Right ventricle myocardium superior (tissue), 1 donor: ENCODE data around the gene GMEB2. TPM values are rescaled to one million over a fixed set of nuclear protein-coding genes. Genes with fewer than 3 reads are reported as not detected.
A peak's percentile ranks its signal among the peaks of the same experiment; 100 is the strongest.

Experiments used
- ATAC-seq: fragments of 200-7000 bp; cut with Tn5 transposase; one replicate; pipeline ENCODE4 v1.9.1; 2020; ENCODE audit warnings: mild to moderate bottlenecking; ENCODE audit not compliant: poor library complexity
- DNase-seq: peaks from one replicate; pipeline ENCODE4 v3.0.0-alpha.2; 2020
- intact Hi-C: fragments of 100-400 bp; cut with DNase I; formaldehyde crosslinking; loops from one replicate; pipeline ENCODE4 v1.11.2; 2022
- total RNA-seq: library from RNA; stranded (reverse); fragmentation: NEBNext Ultra II Directional; extraction: Animal tissue kit (Norgen Biotek cat#: 25700); gene quantifications from one replicate; pipeline ENCODE4 v1.2.1, GENCODE V29; 2021
- donor health status: DM: no; HTN: yes; CAD: no; lungs with severe emphysema.

Gene GMEB2
- total RNA-seq, 1 donor from 2014 or later = 5.5 TPM

- DNase-seq = no peak
- intact Hi-C loops = no loop called here
- ATAC-seq = no peak
These were observed 57.6 kb downstream of the GMEB2 start for GRCh38 chr20:63568986-63569949.

GRCh38 chr20:63568170-63568981, 58.5 kb downstream of the GMEB2 start:
- DNase-seq (no peak), ATAC-seq (no peak)
- intact Hi-C loops = no loop called here

- intact Hi-C loops = no loop called here
- DNase-seq (peak; percentile 83), ATAC-seq (peak; percentile 47)
These were observed 59.3 kb downstream of the GMEB2 start for GRCh38 chr20:63567386-63568169.

GRCh38 chr20:63567136-63567385, 59.8 kb downstream of the GMEB2 start:
- intact Hi-C loops = no loop called here
- peak; percentile 15 for ATAC-seq

GRCh38 chr20:63566395-63567135, 60.3 kb downstream of the GMEB2 start:
- intact Hi-C loops = no loop called here
- DNase-seq (no peak), ATAC-seq (no peak)

More at GRCh38 chr20:63567136-63567385, 59.8 kb downstream of the GMEB2 start:
- no peak for DNase-seq

- DNase-seq (no peak), ATAC-seq (no peak)
- intact Hi-C loops = no loop called here
These were observed 61.1 kb downstream of the GMEB2 start for GRCh38 chr20:63565699-63566335.

GRCh38 chr20:63565021-63565698, 61.7 kb downstream of the GMEB2 start:
- DNase-seq (no peak), ATAC-seq (no peak)
- intact Hi-C loops = no loop called here

- ATAC-seq (no peak), DNase-seq (no peak)
- intact Hi-C loops = no loop called here
These were observed 62.7 kb downstream of the GMEB2 start for GRCh38 chr20:63564036-63564810.

GRCh38 chr20:63563225-63563935, 63.5 kb downstream of the GMEB2 start:
- DNase-seq = no peak
- ATAC-seq = no peak
- intact Hi-C loops = no loop called here

- ATAC-seq (no peak), DNase-seq (no peak)
- intact Hi-C loops = no loop called here
These were observed 64.3 kb downstream of the GMEB2 start for GRCh38 chr20:63562461-63563224.

GRCh38 chr20:63561624-63562396, 65.1 kb downstream of the GMEB2 start:
- ATAC-seq = no peak
- intact Hi-C loops = no loop called here
- DNase-seq = no peak

- DNase-seq (no peak), ATAC-seq (no peak)
- intact Hi-C loops = no loop called here
These were observed 65.9 kb downstream of the GMEB2 start for GRCh38 chr20:63560856-63561609.

- ATAC-seq = no peak
- DNase-seq = no peak
- intact Hi-C loops = no loop called here
These were observed 66.5 kb downstream of the GMEB2 start for GRCh38 chr20:63560333-63560805.
